ENCODE measurements around the gene ZNF33A.

- no peak for TF ChIP-seq EP300 (IDR thresholded peaks at IDR 0.05)
- no peak for TF ChIP-seq CTCF (IDR thresholded peaks at IDR 0.05)
Observed at GRCh38 chr10:38102880-38103279, 92.4 kb downstream of the ZNF33A start.
